Activated naive CD8-positive, alpha-beta T cell treated with anti-CD3 and anti-CD28 coated beads, Interleukin-2, amount 10 ng/mL, durations not matched to agents 7 days and 5 days (primary cell): ENCODE results near the gene SLCO1C1. TPM values are rescaled to one million over a fixed set of nuclear protein-coding genes. Genes with fewer than 3 reads are reported as not detected.

Experiments used
- total RNA-seq, 2 experiments: library from RNA; stranded (reverse); gene quantifications; one replicate each; pipeline ENCODE4 v1.2.3, GENCODE V29; 2021

SLCO1C1 gene
- total RNA-seq, 2 experiments from 2014 or later, result not detected

Other genes with a start within 250 kb of the SLCO1C1 start
- gene SLCO1B3, start 115.4 kb downstream of the SLCO1C1 start, total RNA-seq, result not detected